PC-3 (cell line): ENCODE measurements around the gene NEDD9. TPM values are rescaled to one million over a fixed set of nuclear protein-coding genes. Genes with fewer than 3 reads are reported as not detected.
A peak's percentile ranks its signal among the peaks of the same experiment; 100 is the strongest.

ENCODE experiments used
- ATAC-seq: fragments of 200-7000 bp; cut with Tn5 transposase; 2 replicates; pipeline ENCODE4 v1.9.1; 2020; ENCODE audit warnings: mild to moderate bottlenecking, moderate library complexity
- BruUV-seq: library from RNA; stranded (reverse); fragments of 400-500 nt; replicated peaks from 2 replicates; lab custom pipeline; 2021; lab: Mats Ljungman, UMichigan
- CTCF ChIA-PET: fragments of 300-600 bp; sonication (Branson Sonifier 250); formaldehyde crosslinking; loops from one replicate; lab custom pipeline; 2022; ENCODE audit warnings: antibody characterized with exemption; lab: Charles Lee
- POLR2A ChIA-PET: fragments of 300-600 bp; sonication (Branson Sonifier 250); formaldehyde crosslinking; loops from one replicate; lab custom pipeline; 2022; ENCODE audit warnings: antibody characterized with exemption; ENCODE audit not compliant: unreplicated experiment; lab: Charles Lee
- DNase-seq: peaks from one replicate; pipeline ENCODE4 v3.0.0-alpha.2; 2015
- H2AFZ ChIP-seq: fragments of 300-600 bp; sonication (generic); 2 replicates; pipeline ENCODE4 v1.6.0; 2016; ENCODE audit warnings: antibody characterized with exemption, low read length
- H3F3A ChIP-seq: fragments of 300-600 bp; sonication (generic); one replicate; pipeline ENCODE4 v1.6.0; 2017; ENCODE audit warnings: antibody characterized with exemption, low read length, control low read depth, mild to moderate bottlenecking; ENCODE audit not compliant: unreplicated experiment
- H3K27ac ChIP-seq: fragments of 300-600 bp; sonication (generic); 2 replicates; pipeline ENCODE4 v1.5.1; 2016; ENCODE audit warnings: mild to moderate bottlenecking, low read length
- H3K27me3 ChIP-seq: fragments of 300-600 bp; sonication (generic); 2 replicates; pipeline ENCODE4 v1.6.1; 2016; ENCODE audit warnings: low read length, mixed read lengths
- H3K36me3 ChIP-seq: fragments of 300-600 bp; sonication (generic); 2 replicates; pipeline ENCODE4 v1.6.1; 2016; ENCODE audit warnings: low read depth, mixed run types, low read length, mixed read lengths
- H3K4me1 ChIP-seq: fragments of 300-600 bp; sonication (generic); 2 replicates; pipeline ENCODE4 v1.5.1; 2016; ENCODE audit warnings: low read length; ENCODE audit not compliant: insufficient read depth
- H3K4me2 ChIP-seq: fragments of 300-600 bp; sonication (generic); 2 replicates; pipeline ENCODE4 v1.6.0; 2016; ENCODE audit warnings: low read length
- H3K4me3 ChIP-seq: fragments of 300-600 bp; sonication (generic); 2 replicates; pipeline ENCODE4 v1.5.1; 2016; ENCODE audit warnings: mild to moderate bottlenecking, low read length, mixed read lengths
- H3K79me2 ChIP-seq: fragments of 300-600 bp; sonication (generic); 2 replicates; pipeline ENCODE4 v1.6.1; 2017; ENCODE audit warnings: low read length, mixed read lengths
- H3K9ac ChIP-seq: fragments of 300-600 bp; sonication (generic); 2 replicates; pipeline ENCODE4 v1.6.0; 2016; ENCODE audit warnings: mild to moderate bottlenecking, low read length
- H3K9me2 ChIP-seq: fragments of 300-600 bp; sonication (generic); replicated peaks from 2 replicates; pipeline ENCODE4 v1.6.1; 2016; ENCODE audit warnings: mixed run types, low read length, mixed read lengths
- H3K9me3 ChIP-seq: fragments of 300-600 bp; sonication (generic); 2 replicates; pipeline ENCODE4 v1.6.1; 2016; ENCODE audit warnings: low read length, mixed read lengths
- H4K20me1 ChIP-seq: fragments of 300-600 bp; sonication (generic); 2 replicates; pipeline ENCODE4 v1.6.1; 2016; ENCODE audit warnings: low read length, mixed read lengths
- EZH2 ChIP-seq: fragments of 300-600 bp; sonication (generic); IDR thresholded peaks from one replicate; pipeline ENCODE4 v1.6.1; 2017; ENCODE audit warnings: antibody characterized with exemption, mild to moderate bottlenecking, low read length; ENCODE audit not compliant: unreplicated experiment
- EZH2phosphoT487 ChIP-seq: fragments of 300-600 bp; sonication (generic); IDR thresholded peaks from 2 replicates; pipeline ENCODE4 v1.6.1; 2018; ENCODE audit warnings: mild to moderate bottlenecking, antibody characterized with exemption, low read length, borderline replicate concordance
- intact Hi-C: fragments of 100-400 bp; cut with micrococcal nuclease; formaldehyde crosslinking; loops from 2 replicates; pipeline ENCODE4 v1.9.0; 2023
- total RNA-seq: library from RNA; depleted of rRNA; stranded (reverse); fragments of >200 nt; gene quantifications from 2 replicates; pipeline ENCODE4 v1.2.3, GENCODE V29; 2014
- TF ChIP-seq, protein P1 (sequence below): fragments of 300-600 bp; sonication (generic); conservative IDR thresholded peaks from 2 replicates; pipeline ENCODE4 v1.5.1; 2017; ENCODE audit warnings: antibody characterized with exemption, low read depth, mild to moderate bottlenecking, low read length

Gene NEDD9
- total RNA-seq, 1 experiment from 2014 or later = 12.1 TPM

DNA sequence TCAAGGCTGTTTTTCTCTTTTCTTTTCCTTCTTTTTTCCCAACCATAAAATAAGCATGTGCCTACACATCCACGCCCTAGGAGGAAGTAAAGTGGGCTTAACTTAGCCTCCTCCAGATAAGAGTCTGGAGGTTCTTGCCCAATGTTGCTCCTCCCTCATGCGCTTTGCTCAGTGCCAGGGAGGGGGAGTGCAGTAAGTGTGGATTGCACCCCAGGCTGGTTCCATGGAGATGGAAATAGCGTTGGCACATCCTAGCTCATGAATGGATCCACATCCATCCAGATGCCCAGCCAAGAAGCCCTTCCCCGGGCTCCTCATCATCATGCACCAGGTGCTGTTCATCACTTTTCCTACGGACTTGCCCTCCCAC lies 58.2 kb downstream of the NEDD9 start:
- no peaks in the 10 kb centered on the region for H3K79me2 ChIP-seq
- ATAC-seq = no peak
- no peak overlapping the region for H3K9ac ChIP-seq
- ChIA-PET POLR2A (no interaction called here), CTCF (interaction anchor here (0.9 kb wide), 1 partner anchor 14 kb away, joined by 5 read pairs; no protein-coding TSS in a partner anchor)
- H3K4me3 ChIP-seq = no peak overlapping the region
- H3K4me1 ChIP-seq = no peaks in the 10 kb centered on the region
- intact Hi-C loops = loop anchor here (5.0 kb wide), 1 partner anchor 143 kb away; no protein-coding TSS in a partner anchor
- H4K20me1 ChIP-seq = no peaks in the 10 kb centered on the region
- TF ChIP-seq, protein P1, sequence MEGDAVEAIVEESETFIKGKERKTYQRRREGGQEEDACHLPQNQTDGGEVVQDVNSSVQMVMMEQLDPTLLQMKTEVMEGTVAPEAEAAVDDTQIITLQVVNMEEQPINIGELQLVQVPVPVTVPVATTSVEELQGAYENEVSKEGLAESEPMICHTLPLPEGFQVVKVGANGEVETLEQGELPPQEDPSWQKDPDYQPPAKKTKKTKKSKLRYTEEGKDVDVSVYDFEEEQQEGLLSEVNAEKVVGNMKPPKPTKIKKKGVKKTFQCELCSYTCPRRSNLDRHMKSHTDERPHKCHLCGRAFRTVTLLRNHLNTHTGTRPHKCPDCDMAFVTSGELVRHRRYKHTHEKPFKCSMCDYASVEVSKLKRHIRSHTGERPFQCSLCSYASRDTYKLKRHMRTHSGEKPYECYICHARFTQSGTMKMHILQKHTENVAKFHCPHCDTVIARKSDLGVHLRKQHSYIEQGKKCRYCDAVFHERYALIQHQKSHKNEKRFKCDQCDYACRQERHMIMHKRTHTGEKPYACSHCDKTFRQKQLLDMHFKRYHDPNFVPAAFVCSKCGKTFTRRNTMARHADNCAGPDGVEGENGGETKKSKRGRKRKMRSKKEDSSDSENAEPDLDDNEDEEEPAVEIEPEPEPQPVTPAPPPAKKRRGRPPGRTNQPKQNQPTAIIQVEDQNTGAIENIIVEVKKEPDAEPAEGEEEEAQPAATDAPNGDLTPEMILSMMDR = no peak
- no peak for TF ChIP-seq EZH2phosphoT487
- no peaks in the 10 kb centered on the region for H3K9me3 ChIP-seq
- H3F3A ChIP-seq = no peaks in the 10 kb centered on the region
- DNase-seq = no peak
- H3K27me3 ChIP-seq = no peaks in the 10 kb centered on the region
- no peak overlapping the region for H2AFZ ChIP-seq
- BruUV-seq = no TSS peak
- H3K36me3 ChIP-seq = no peaks in the 10 kb centered on the region
- no peak overlapping the region for H3K4me2 ChIP-seq
- H3K9me2 ChIP-seq = no peaks in the 10 kb centered on the region
- no peak overlapping the region for H3K27ac ChIP-seq

DNA sequence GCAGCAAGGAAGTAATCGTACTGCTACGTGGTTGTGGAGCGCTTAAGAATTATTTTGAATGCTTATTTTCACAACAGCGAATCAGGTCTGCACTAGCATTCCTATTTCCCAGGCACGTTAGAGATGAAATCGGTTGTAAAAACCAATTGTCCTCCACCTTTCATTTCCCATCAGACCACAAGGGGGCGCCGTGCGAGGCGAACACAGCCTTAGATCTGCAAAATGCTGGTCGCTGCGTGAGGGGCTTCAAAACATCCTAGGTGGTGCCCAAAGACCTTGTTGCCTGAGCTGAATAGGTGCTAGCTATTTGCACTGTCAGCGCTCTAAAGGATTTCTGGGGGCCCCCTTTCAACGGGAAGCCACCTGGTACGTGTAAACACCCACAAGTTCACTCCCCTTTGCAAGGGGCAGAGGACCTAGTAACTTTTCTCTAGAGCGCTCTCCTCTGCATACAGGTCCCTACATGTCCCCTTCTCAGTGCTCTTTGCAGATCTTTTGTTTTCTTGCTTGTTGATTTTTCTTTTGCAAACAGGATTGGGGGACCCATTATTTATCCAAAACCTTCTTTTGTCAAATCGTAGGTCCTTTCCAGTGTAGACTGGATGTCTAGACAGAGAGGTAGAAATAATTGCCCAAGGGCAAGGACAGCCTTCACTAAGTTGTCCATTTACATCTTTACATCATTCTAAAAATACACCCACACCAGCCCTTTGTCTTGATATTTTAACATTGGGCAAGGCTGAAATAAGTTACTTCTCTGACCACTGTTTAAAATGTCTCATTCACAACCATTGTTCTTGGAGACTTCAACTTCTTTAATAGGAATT lies 59.8 kb downstream of the NEDD9 start:
- no peaks in the 10 kb centered on the region for H3K36me3 ChIP-seq
- intact Hi-C loops = loop anchor here (1.0 to 5.0 kb wide), 3 partner anchors 60 to 324 kb away; partner anchors contain the start of gene NEDD9
- peak overlapping the region; percentile 47; the same call in 1 of the 2 replicates for H2AFZ ChIP-seq
- no peak for TF ChIP-seq EZH2
- TF ChIP-seq, protein P1 = peak; percentile 93
- H3K79me2 ChIP-seq = no peaks in the 10 kb centered on the region
- H4K20me1 ChIP-seq = no peaks in the 10 kb centered on the region
- no TSS peak for BruUV-seq
- DNase-seq = peak; percentile 71
- H3K27me3 ChIP-seq = no peaks in the 10 kb centered on the region
- H3K4me1 ChIP-seq = no peaks in the 10 kb centered on the region
- no peak overlapping the region for H3K9ac ChIP-seq
- H3K9me3 ChIP-seq = no peaks in the 10 kb centered on the region
- H3F3A ChIP-seq = no peaks in the 10 kb centered on the region
- H3K9me2 ChIP-seq = no peaks in the 10 kb centered on the region
- no peak overlapping the region for H3K27ac ChIP-seq
- ChIA-PET POLR2A (no interaction called here), CTCF (no interaction called here)
- peak; percentile 59 for ATAC-seq
- H3K4me3 ChIP-seq = no peak overlapping the region
- H3K4me2 ChIP-seq = peak overlapping the region; percentile 39

DNA sequence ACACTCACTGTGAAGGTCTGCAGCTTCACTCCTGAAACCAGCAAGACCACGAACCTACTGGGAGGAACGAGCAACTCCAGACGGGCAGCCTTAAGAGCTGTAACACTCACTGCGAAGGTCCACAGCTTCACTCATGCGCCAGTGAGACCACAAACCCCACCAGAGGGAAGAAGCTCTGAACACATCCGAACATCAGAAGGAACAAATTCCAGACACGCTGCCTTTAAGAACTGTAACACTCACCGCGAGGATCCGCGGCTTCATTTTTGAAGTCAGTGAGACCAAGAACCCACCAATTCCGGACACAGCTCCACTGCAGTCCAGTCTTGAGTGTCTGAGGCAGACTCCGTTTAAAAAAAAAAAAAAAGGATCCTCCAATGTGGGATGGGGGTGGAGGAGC lies 60.5 kb downstream of the NEDD9 start:
- DNase-seq (no peak), ATAC-seq (no peak)
- ChIA-PET CTCF (interaction anchor here (0.9 kb wide), 1 partner anchor 11 kb away, joined by 4 read pairs; no protein-coding TSS in a partner anchor), POLR2A (no interaction called here)
- no peaks in the 10 kb centered on the region for H3K9me2 ChIP-seq
- no peaks in the 10 kb centered on the region for H3K4me1 ChIP-seq
- intact Hi-C loops = loop anchor here (1.0 to 5.0 kb wide), 3 partner anchors 60 to 324 kb away; partner anchors contain the start of gene NEDD9
- H3K27me3 ChIP-seq = no peaks in the 10 kb centered on the region
- no peak overlapping the region for H3K9ac ChIP-seq
- H2AFZ ChIP-seq = 0 out of 2 replicates have a peak overlapping the region, but pooled peaks have one; percentile 47
- BruUV-seq = no TSS peak
- no peak overlapping the region for H3K27ac ChIP-seq
- H3K9me3 ChIP-seq = no peaks in the 10 kb centered on the region
- H3K79me2 ChIP-seq = no peaks in the 10 kb centered on the region
- TF ChIP-seq, protein P1 = no peak
- TF ChIP-seq EZH2phosphoT487 = no peak
- TF ChIP-seq EZH2 = no peak
- H4K20me1 ChIP-seq = no peaks in the 10 kb centered on the region
- H3K4me3 ChIP-seq = no peak overlapping the region
- H3K4me2 ChIP-seq = no peak overlapping the region
- H3F3A ChIP-seq = no peaks in the 10 kb centered on the region
- no peaks in the 10 kb centered on the region for H3K36me3 ChIP-seq
